OCI-LY3 (cell line): ENCODE data around the gene DNTTIP2.

Experiments used
- EZH2phosphoT487 ChIP-seq: fragments of 200-600 bp; shearing (Covaris generic); IDR thresholded peaks from 2 replicates; pipeline ENCODE4 v1.6.1; 2018; ENCODE audit warnings: antibody characterized with exemption, mixed run types, low read depth
- TF ChIP-seq, protein P1 (sequence below): fragments of 200-600, 300-600 bp; sonication (generic); IDR thresholded peaks from 2 replicates; pipeline ENCODE4 v1.5.1; 2014; ENCODE audit warnings: antibody characterized with exemption, low read length, low read depth

DNA sequence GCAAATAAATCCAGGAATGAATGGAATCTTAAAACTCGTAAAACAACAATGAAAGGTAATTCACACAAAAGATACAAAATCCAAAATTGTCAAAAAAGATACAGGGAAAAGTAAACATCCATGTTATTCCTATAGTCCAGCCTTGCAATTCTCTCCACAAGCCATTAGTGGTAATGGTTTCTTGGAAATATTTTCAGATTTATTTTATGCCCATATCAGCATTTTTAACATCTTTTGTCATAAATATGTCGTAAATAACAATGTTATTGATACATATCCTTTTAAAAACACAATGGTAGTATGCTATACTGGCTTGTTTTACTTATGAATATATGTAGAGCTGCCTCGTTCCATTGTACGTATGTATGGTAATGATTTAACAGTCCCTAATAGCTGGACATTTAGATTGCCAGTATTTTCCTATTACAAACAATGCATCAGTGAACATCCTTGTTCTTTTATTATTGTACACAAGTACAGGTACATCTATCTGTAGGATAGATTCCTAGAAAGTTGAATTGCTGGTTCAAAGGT lies 30.6 kb downstream of the DNTTIP2 start:
- TF ChIP-seq, protein P1, sequence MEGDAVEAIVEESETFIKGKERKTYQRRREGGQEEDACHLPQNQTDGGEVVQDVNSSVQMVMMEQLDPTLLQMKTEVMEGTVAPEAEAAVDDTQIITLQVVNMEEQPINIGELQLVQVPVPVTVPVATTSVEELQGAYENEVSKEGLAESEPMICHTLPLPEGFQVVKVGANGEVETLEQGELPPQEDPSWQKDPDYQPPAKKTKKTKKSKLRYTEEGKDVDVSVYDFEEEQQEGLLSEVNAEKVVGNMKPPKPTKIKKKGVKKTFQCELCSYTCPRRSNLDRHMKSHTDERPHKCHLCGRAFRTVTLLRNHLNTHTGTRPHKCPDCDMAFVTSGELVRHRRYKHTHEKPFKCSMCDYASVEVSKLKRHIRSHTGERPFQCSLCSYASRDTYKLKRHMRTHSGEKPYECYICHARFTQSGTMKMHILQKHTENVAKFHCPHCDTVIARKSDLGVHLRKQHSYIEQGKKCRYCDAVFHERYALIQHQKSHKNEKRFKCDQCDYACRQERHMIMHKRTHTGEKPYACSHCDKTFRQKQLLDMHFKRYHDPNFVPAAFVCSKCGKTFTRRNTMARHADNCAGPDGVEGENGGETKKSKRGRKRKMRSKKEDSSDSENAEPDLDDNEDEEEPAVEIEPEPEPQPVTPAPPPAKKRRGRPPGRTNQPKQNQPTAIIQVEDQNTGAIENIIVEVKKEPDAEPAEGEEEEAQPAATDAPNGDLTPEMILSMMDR, result no peak
- TF ChIP-seq EZH2phosphoT487, result no peak
